Epithelial cell of esophagus (primary cell): ENCODE measurements around the gene TAF11L2.
"Not testable (repeated sequence)": the region's sequence is repeated elsewhere in the genome, so short reads cannot be mapped to it uniquely, and the experiment has no call there.

ENCODE experiments used
- DNase-seq: peaks from one replicate; pipeline ENCODE4 v3.0.0; 2010; ENCODE audit warnings: low read depth
- H3K4me3 ChIP-seq: 2 replicates; pipeline ENCODE4 v1.5.1; 2011; ENCODE audit warnings: mild to moderate bottlenecking, low read length, control low read depth
- TF ChIP-seq, protein P1 (sequence below): IDR thresholded peaks from 2 replicates; pipeline ENCODE4 v1.5.1; 2011; ENCODE audit warnings: low read depth, mild to moderate bottlenecking, low read length, control low read depth, inconsistent platforms; ENCODE audit not compliant: insufficient read depth; ENCODE audit errors: missing control alignments

The TAF11L2 gene

GRCh38 chr5:17477043-17477442 is 21.0 kb upstream of the TAF11L2 start:
- DNase-seq = no peak
- H3K4me3 ChIP-seq = no peak overlapping the region
- TF ChIP-seq, protein P1, sequence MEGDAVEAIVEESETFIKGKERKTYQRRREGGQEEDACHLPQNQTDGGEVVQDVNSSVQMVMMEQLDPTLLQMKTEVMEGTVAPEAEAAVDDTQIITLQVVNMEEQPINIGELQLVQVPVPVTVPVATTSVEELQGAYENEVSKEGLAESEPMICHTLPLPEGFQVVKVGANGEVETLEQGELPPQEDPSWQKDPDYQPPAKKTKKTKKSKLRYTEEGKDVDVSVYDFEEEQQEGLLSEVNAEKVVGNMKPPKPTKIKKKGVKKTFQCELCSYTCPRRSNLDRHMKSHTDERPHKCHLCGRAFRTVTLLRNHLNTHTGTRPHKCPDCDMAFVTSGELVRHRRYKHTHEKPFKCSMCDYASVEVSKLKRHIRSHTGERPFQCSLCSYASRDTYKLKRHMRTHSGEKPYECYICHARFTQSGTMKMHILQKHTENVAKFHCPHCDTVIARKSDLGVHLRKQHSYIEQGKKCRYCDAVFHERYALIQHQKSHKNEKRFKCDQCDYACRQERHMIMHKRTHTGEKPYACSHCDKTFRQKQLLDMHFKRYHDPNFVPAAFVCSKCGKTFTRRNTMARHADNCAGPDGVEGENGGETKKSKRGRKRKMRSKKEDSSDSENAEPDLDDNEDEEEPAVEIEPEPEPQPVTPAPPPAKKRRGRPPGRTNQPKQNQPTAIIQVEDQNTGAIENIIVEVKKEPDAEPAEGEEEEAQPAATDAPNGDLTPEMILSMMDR = no peak

DNA sequence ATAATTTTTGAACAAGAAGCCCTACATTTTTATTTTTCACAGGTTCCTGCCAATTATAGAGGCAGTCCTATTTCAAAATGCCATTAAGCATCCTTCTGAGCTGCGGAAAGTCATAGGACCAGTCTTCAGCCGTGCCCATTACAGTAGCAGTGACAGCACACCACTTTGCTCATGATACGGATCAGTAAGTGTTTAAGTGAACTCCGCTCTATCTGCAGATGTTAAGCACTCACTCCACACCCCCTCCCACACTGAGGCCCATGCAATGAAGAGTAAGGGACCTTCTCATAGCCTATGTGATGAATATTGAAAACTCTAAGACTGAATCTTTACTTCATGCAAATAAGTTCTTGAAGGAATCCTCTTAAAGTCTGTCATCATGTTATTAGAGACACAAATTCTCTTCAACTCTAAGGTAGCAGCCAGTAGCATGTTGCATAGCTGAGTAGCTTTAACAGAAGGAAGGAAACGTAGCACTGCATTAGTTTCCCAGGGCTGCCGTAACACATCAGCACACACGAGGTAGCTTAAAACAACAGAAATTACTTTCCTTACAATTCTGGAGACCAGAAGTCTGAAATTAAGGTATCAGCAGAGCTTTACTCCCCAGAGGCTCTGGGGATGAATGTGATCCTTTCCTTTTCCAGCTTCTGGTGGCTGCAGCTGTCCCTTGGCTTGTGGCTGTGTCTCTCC is 20.3 kb upstream of the TAF11L2 start:
- no peak for DNase-seq
- H3K4me3 ChIP-seq = no peak overlapping the region
- TF ChIP-seq, protein P1 = no peak

DNA sequence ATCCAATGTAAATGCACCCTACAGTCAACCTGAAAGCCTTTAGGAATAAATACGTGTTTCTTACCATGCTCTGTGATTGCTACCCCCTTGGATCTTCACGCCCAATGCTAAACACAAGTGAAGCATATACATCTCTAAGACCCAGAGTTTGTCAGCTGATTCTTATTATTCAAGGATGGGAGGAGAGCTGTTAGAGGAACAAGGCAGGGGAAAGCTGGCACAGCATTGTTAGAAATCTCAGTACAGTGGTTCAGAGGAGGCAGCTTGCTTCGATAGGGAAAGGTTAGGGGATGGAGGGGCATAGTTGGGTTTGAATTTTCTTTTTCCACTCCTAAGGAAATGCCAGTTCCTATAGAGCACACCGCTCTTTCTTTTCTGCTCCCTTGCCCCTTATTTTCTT is 16.7 kb upstream of the TAF11L2 start:
- no peak for DNase-seq
- no peak overlapping the region for H3K4me3 ChIP-seq
- TF ChIP-seq, protein P1 = no peak

- DNase-seq = no peak
- TF ChIP-seq, protein P1 = no peak
- H3K4me3 ChIP-seq = no peak overlapping the region
Measured at GRCh38 chr5:17482790-17483189, 15.2 kb upstream of the TAF11L2 start.

GRCh38 chr5:17486464-17487173 is 11.4 kb upstream of the TAF11L2 start:
- H3K4me3 ChIP-seq, DNase-seq: not testable (repeated sequence)

- no peak overlapping the region for H3K4me3 ChIP-seq
- TF ChIP-seq, protein P1 = no peak
- DNase-seq = no peak
Measured at GRCh38 chr5:17487174-17487512, 10.9 kb upstream of the TAF11L2 start.

DNA sequence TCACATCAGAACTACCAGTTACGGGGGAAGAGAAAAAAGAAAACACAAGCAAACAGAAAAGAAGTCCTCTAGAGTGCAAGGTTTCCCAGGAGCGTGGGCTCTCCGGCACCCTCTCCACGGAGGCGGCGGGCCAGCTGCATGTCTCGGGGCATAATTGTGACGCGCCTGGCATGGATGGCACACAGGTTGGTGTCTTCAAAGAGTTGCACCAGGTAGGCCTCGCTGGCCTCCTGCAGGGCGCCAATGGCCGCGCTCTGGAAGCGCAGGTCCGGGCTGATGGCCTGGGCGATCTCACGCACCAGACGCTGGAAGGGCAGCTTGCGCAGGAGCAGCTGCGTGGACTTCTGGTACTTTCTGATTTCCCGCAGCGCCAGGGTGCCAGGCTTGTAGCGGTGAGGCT is 6.8 kb upstream of the TAF11L2 start:
- DNase-seq, H3K4me3 ChIP-seq: not testable (repeated sequence)

GRCh38 chr5:17492770-17493169 is 5.3 kb upstream of the TAF11L2 start:
- DNase-seq = no peak
- TF ChIP-seq, protein P1 = no peak

More at GRCh38 chr5:17492770-17493169, 5.3 kb upstream of the TAF11L2 start:
- H3K4me3 ChIP-seq = no peak overlapping the region
